Measurements from ENCODE around the gene RYR2. TPM values are rescaled to one million over a fixed set of nuclear protein-coding genes. Genes with fewer than 3 reads are reported as not detected.

The RYR2 gene
- total and polyA plus RNA-seq, 2 donors (not counting 1 experiment from before 2014, with no cell fraction given) = not detected

- POLR2A ChIA-PET = no interaction called here
Observed at GRCh38 chr1:237223419-237223818, 181.4 kb downstream of the RYR2 start.

More at GRCh38 chr1:237223419-237223818, 181.4 kb downstream of the RYR2 start:
- Histone ChIP-seq H3K27me3 (replicated peaks in 1 of 4; ENCODE audit: control extremely low read depth in 1 of 4, control insufficient read depth in 3 of 4, insufficient read depth in 4 of 4, low read length in 3 of 4) (no peaks in the 10 kb centered on the region), H3K9me3 (ENCODE audit: control extremely low read depth in 1 of 3, control insufficient read depth in 2 of 3, insufficient read depth in 1 of 3, low read length in 2 of 3) (no peaks in the 10 kb centered on the region), H3K27ac (ENCODE audit: low read length in 2 of 2) (no peak overlapping the region), H3K36me3 (replicated peaks in 1 of 2; ENCODE audit: control extremely low read depth in 1 of 2, control insufficient read depth in 1 of 2, extremely low read depth in 1 of 2, insufficient read depth in 2 of 2, low read length in 1 of 2) (no peaks in the 10 kb centered on the region), H3K79me2 (ENCODE audit: control insufficient read depth, insufficient read depth, low read length) (no peaks in the 10 kb centered on the region), H3K4me3 (ENCODE audit: control extremely low read depth in 1 of 5, extremely low read depth in 1 of 5, insufficient read depth in 1 of 5, low read depth in 2 of 5, low read length in 4 of 5) (no peak overlapping the region), H3K9ac (ENCODE audit: low read length) (no peak overlapping the region), H3K4me2 (replicated peaks; ENCODE audit: low read depth, low read length, poor library complexity, severe bottlenecking) (no peak overlapping the region), H3K4me1 (ENCODE audit: control insufficient read depth in 2 of 2, insufficient read depth in 2 of 2, low read length in 2 of 2) (no peaks in the 10 kb centered on the region), H4K20me1 (ENCODE audit: control insufficient read depth, insufficient read depth, low read length, poor library complexity, severe bottlenecking) (no peaks in the 10 kb centered on the region), H2AFZ (ENCODE audit: insufficient read depth, low read depth, low read length, poor library complexity, severe bottlenecking) (no peak overlapping the region)
- WGBS (ENCODE audit: insufficient coverage) = no CpG with 5 or more reads among the region's 2 CpGs
- no peak for TF ChIP-seq EZH2 (IDR thresholded peaks at IDR 0.05; ENCODE audit: borderline replicate concordance, insufficient read depth, low read depth, low read length, poor library complexity, severe bottlenecking)
- no peak for TF ChIP-seq CTCF (IDR thresholded peaks at IDR 0.05)
- intact Hi-C loops (cut with micrococcal nuclease) = no loop called here
- ATAC-seq (ENCODE audit: low read depth) = no peak
- Mint-ChIP-seq H3K27ac (no peak overlapping the region), H3K4me3 (no peak overlapping the region), H3K9me3 (ENCODE audit: insufficient read depth) (no peaks in the 10 kb centered on the region), H3K4me1 (no peaks in the 10 kb centered on the region), H3K27me3 (no peaks in the 10 kb centered on the region)
- no peak for DNase-seq
- CTCF ChIA-PET = no interaction called here
